Measurements from ENCODE around the gene SDK1.

SDK1 gene

GRCh38 chr7:4154882-4155535 is 854.0 kb downstream of the SDK1 start:
- no peak for DNase-seq (ENCODE audit: low read depth in 2 of 2)

GRCh38 chr7:4156190-4156589 is 855.1 kb downstream of the SDK1 start:
- DNase-seq (ENCODE audit: low read depth in 2 of 2) = no peak

GRCh38 chr7:4157651-4158050 is 856.6 kb downstream of the SDK1 start:
- DNase-seq (ENCODE audit: low read depth in 2 of 2) = no peak

GRCh38 chr7:4158441-4159153 is 857.5 kb downstream of the SDK1 start:
- DNase-seq (ENCODE audit: low read depth in 2 of 2) = no peak

- DNase-seq (ENCODE audit: low read depth in 2 of 2) = no peak
Measured at GRCh38 chr7:4159154-4159501, 858.1 kb downstream of the SDK1 start.

- DNase-seq (ENCODE audit: low read depth in 2 of 2) = no peak
Measured at GRCh38 chr7:4159761-4160554, 858.9 kb downstream of the SDK1 start.

GRCh38 chr7:4162884-4163564 is 862.0 kb downstream of the SDK1 start:
- no peak for DNase-seq (ENCODE audit: low read depth in 2 of 2)

GRCh38 chr7:4163565-4164203 is 862.6 kb downstream of the SDK1 start:
- DNase-seq (ENCODE audit: low read depth in 2 of 2) = no peak

GRCh38 chr7:4164556-4164955 is 863.5 kb downstream of the SDK1 start:
- no peak for DNase-seq (ENCODE audit: low read depth in 2 of 2)

- DNase-seq (ENCODE audit: low read depth in 2 of 2) = no peak
Measured at GRCh38 chr7:4166340-4166739, 865.3 kb downstream of the SDK1 start.

GRCh38 chr7:4166807-4167206 is 865.8 kb downstream of the SDK1 start:
- no peak for DNase-seq (ENCODE audit: low read depth in 2 of 2)

- DNase-seq (ENCODE audit: low read depth in 2 of 2) = no peak
Measured at GRCh38 chr7:4167385-4167910, 866.4 kb downstream of the SDK1 start.

- no peak for DNase-seq (ENCODE audit: low read depth in 2 of 2)
Measured at GRCh38 chr7:4168041-4168440, 867.0 kb downstream of the SDK1 start.

GRCh38 chr7:4168541-4168940 is 867.5 kb downstream of the SDK1 start:
- DNase-seq (ENCODE audit: low read depth in 2 of 2) = no peak

GRCh38 chr7:4169455-4169854 is 868.4 kb downstream of the SDK1 start:
- no peak for DNase-seq (ENCODE audit: low read depth in 2 of 2)

GRCh38 chr7:4170997-4171786 is 870.1 kb downstream of the SDK1 start:
- no peak for DNase-seq (ENCODE audit: low read depth in 2 of 2)

GRCh38 chr7:4172883-4173282 is 871.8 kb downstream of the SDK1 start:
- no peak for DNase-seq (ENCODE audit: low read depth in 2 of 2)

- DNase-seq (ENCODE audit: low read depth in 2 of 2) = no peak
Measured at GRCh38 chr7:4173615-4174014, 872.6 kb downstream of the SDK1 start.

GRCh38 chr7:4174016-4174415 is 873.0 kb downstream of the SDK1 start:
- DNase-seq (ENCODE audit: low read depth in 2 of 2) = no peak

GRCh38 chr7:4174451-4174850 is 873.4 kb downstream of the SDK1 start:
- DNase-seq (ENCODE audit: low read depth in 2 of 2) = no peak

GRCh38 chr7:4174884-4175283 is 873.8 kb downstream of the SDK1 start:
- DNase-seq (ENCODE audit: low read depth in 2 of 2) = no peak
